Testis (tissue), 2 donors: Measurements from ENCODE around the gene ANGEL2.

Source experiments
- CTCF ChIP-seq, 3 experiments: fragments of 450-650 bp in 2 of 3; fragments of 200-600 bp in 1 of 3; sonication (generic) in 1 of 3; IDR thresholded peaks; one replicate each; pipeline ENCODE4 v1.5.1; 2016 to 2019; ENCODE audit warnings: antibody characterized with exemption in 3 of 3, mild to moderate bottlenecking in 2 of 3, moderate library complexity in 1 of 3
- POLR2A ChIP-seq: fragments of 450-650 bp; IDR thresholded peaks from one replicate; pipeline ENCODE4 v1.6.1; 2017; ENCODE audit warnings: antibody characterized with exemption, mild to moderate bottlenecking, moderate library complexity

GRCh38 chr1:212968368-212968863 is 47.3 kb downstream of the ANGEL2 start:
- TF ChIP-seq POLR2A (no peak), CTCF (IDR thresholded peaks at IDR 0.05) (no peak)
